Choroid plexus epithelial cell (primary cell): ENCODE data around the gene LHFPL6.
A peak's percentile ranks its signal among the peaks of the same experiment; 100 is the strongest.

Source experiments
- DNase-seq: peaks from one replicate; pipeline ENCODE4 v3.0.0-alpha.2; 2010; ENCODE audit warnings: low read depth
- H3K4me3 ChIP-seq: 2 replicates; pipeline ENCODE4 v1.5.1; 2011; ENCODE audit warnings: low read depth, mild to moderate bottlenecking, control low read depth, low read length, moderate library complexity
- CTCF ChIP-seq: conservative IDR thresholded peaks from 2 replicates; pipeline ENCODE4 v1.5.1; 2011; ENCODE audit warnings: low read depth, mild to moderate bottlenecking, control low read depth, inconsistent platforms, low read length, moderate library complexity

Gene LHFPL6

GRCh38 chr13:39547108-39547507 lies 55.9 kb downstream of the LHFPL6 start:
- no peak for TF ChIP-seq CTCF
- DNase-seq = no peak
- no peak overlapping the region for H3K4me3 ChIP-seq

GRCh38 chr13:39542361-39542760 lies 60.6 kb downstream of the LHFPL6 start:
- no peak overlapping the region for H3K4me3 ChIP-seq
- no peak for DNase-seq
- TF ChIP-seq CTCF = no peak

GRCh38 chr13:39540929-39541605 lies 61.9 kb downstream of the LHFPL6 start:
- TF ChIP-seq CTCF = no peak
- no peak overlapping the region for H3K4me3 ChIP-seq
- DNase-seq = peak; percentile 25

- peak; percentile 26 for DNase-seq
- TF ChIP-seq CTCF = no peak
- H3K4me3 ChIP-seq = no peak overlapping the region
Observed at GRCh38 chr13:39538816-39539790, 63.9 kb downstream of the LHFPL6 start.

GRCh38 chr13:39536906-39537305 lies 66.1 kb downstream of the LHFPL6 start:
- no peak overlapping the region for H3K4me3 ChIP-seq
- DNase-seq = no peak
- no peak for TF ChIP-seq CTCF

DNA sequence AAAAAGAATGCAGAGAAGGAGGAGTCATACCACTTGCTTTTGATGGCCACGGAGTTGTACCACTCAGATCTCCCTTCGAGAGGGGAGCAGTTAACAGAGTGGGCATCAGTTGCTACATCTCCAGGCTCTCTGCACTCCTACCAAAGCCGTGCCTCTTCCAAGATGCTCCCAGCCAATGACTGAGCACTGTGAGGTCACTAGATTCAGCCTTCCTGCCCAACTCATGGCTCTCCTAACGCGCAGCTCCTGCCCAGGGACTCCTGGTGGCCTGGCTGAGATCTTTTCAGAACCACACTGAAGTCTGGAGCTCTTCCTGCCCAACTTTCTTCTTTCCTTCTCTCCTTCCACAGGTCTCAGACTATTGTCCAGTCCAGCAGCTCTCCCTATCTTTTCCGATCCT lies 66.7 kb downstream of the LHFPL6 start:
- no peak overlapping the region for H3K4me3 ChIP-seq
- no peak for TF ChIP-seq CTCF
- DNase-seq = no peak
